ENCODE measurements around the gene TP73. TPM values are rescaled to one million over a fixed set of nuclear protein-coding genes. Genes with fewer than 3 reads are reported as not detected.

The TP73 gene
- total RNA-seq, 2 donors from 2014 or later, result 5.1 to 15.1 TPM

GRCh38 chr1:3657578-3658230 is 5.4 kb downstream of the TP73 start:
- no peak overlapping the region for H3K4me3 ChIP-seq
- TF ChIP-seq POLR2AphosphoS5 (IDR thresholded peaks at IDR 0.05) (no peak), POLR2A (IDR thresholded peaks at IDR 0.05) (no peak), CTCF (IDR thresholded peaks at IDR 0.05) (no peak)
- WGBS, result 82% methylated on average over 26 of the region's 26 CpGs
- no peaks in the 10 kb centered on the region for H3K27me3 ChIP-seq (replicated peaks; ENCODE audit: insufficient read depth)
- H3K27ac ChIP-seq, result no peak overlapping the region
- no peaks in the 10 kb centered on the region for H3K36me3 ChIP-seq
- intact Hi-C loops (cut with DNase I), result no loop called here
- no peak for DNase-seq (ENCODE audit: low spot score)
- H3K9me3 ChIP-seq, result no peaks in the 10 kb centered on the region
- H3K4me1 ChIP-seq (replicated peaks), result no peaks in the 10 kb centered on the region

DNA sequence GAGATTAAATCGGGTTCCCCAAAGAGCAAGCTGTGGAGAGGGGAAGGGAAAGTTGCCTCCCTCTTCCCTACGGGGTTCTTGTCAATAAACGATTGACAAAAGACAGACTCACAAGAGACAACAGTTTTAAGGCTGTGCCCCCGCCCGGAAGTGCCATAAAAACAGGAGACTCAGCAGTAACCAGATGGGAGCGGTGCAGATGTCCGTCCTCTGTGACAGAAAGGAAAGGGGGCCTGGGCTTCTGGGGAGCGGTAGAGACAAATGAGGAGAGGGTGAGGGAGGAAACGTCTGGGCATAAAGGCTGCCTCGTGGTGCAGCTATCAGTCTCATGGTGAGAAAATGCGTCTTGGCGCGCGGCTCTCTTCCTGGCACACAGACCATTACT is 5.9 kb downstream of the TP73 start:
- Histone ChIP-seq H3K27ac (no peak overlapping the region), H3K27me3 (replicated peaks; ENCODE audit: insufficient read depth) (no peaks in the 10 kb centered on the region), H3K4me1 (replicated peaks) (no peaks in the 10 kb centered on the region), H3K36me3 (no peaks in the 10 kb centered on the region), H3K9me3 (no peaks in the 10 kb centered on the region), H3K4me3 (no peak overlapping the region)
- TF ChIP-seq CTCF (IDR thresholded peaks at IDR 0.05), result no peak
- TF ChIP-seq POLR2A (IDR thresholded peaks at IDR 0.05), result no peak
- no peak for TF ChIP-seq POLR2AphosphoS5 (IDR thresholded peaks at IDR 0.05)
- intact Hi-C loops (cut with DNase I), result no loop called here
- no peak for DNase-seq (ENCODE audit: low spot score)
- WGBS, result 66% methylated on average over 14 of the region's 14 CpGs

GRCh38 chr1:3659093-3659492 is 6.8 kb downstream of the TP73 start:
- DNase-seq (ENCODE audit: low spot score), result no peak
- no peak overlapping the region for H3K27ac ChIP-seq
- no peaks in the 10 kb centered on the region for H3K27me3 ChIP-seq (replicated peaks; ENCODE audit: insufficient read depth)
- intact Hi-C loops (cut with DNase I), result no loop called here
- WGBS, result 79% methylated on average over 14 of the region's 15 CpGs
- no peaks in the 10 kb centered on the region for H3K36me3 ChIP-seq
- no peaks in the 10 kb centered on the region for H3K4me1 ChIP-seq (replicated peaks)
- H3K9me3 ChIP-seq, result no peaks in the 10 kb centered on the region
- no peak overlapping the region for H3K4me3 ChIP-seq
- no peak for TF ChIP-seq POLR2A (IDR thresholded peaks at IDR 0.05)
- TF ChIP-seq CTCF (IDR thresholded peaks at IDR 0.05), result no peak
- no peak for TF ChIP-seq POLR2AphosphoS5 (IDR thresholded peaks at IDR 0.05)

- WGBS, result 85% methylated on average over 2 of the region's 2 CpGs
- H3K9me3 ChIP-seq, result no peaks in the 10 kb centered on the region
- intact Hi-C loops (cut with DNase I), result no loop called here
- no peaks in the 10 kb centered on the region for H3K4me1 ChIP-seq (replicated peaks)
- H3K36me3 ChIP-seq, result no peaks in the 10 kb centered on the region
- no peak for DNase-seq (ENCODE audit: low spot score)
- H3K4me3 ChIP-seq, result no peak overlapping the region
- H3K27ac ChIP-seq, result no peak overlapping the region
- no peaks in the 10 kb centered on the region for H3K27me3 ChIP-seq (replicated peaks; ENCODE audit: insufficient read depth)
- TF ChIP-seq POLR2A (IDR thresholded peaks at IDR 0.05) (no peak), POLR2AphosphoS5 (IDR thresholded peaks at IDR 0.05) (no peak), CTCF (IDR thresholded peaks at IDR 0.05) (no peak)
Observed at GRCh38 chr1:3660704-3661103, 8.4 kb downstream of the TP73 start.

DNA sequence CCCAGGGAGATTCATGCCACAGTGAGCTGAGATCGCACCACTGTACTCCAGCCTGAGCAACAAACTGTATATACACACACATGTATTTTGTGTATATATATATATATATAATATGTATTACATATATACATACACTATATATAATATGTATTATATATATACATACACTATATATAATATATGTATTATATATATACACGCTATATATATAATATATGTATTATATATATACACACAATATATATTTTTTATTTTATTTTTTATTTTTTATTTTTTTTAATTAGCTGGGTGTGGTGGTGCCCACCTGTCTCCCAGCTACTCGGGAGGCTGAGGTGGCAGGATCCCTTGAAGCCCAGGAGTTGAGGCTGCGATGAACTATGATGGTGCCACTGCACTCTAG is 9.3 kb downstream of the TP73 start:
- TF ChIP-seq POLR2AphosphoS5 (IDR thresholded peaks at IDR 0.05) (no peak), CTCF (IDR thresholded peaks at IDR 0.05) (no peak), POLR2A (IDR thresholded peaks at IDR 0.05) (no peak)

More for the DNA sequence above, 9.3 kb downstream of the TP73 start:
- Histone ChIP-seq H3K36me3 (no peaks in the 10 kb centered on the region), H3K27me3 (replicated peaks; ENCODE audit: insufficient read depth) (no peaks in the 10 kb centered on the region), H3K27ac (no peak overlapping the region), H3K4me3 (no peak overlapping the region), H3K9me3 (no peaks in the 10 kb centered on the region), H3K4me1 (replicated peaks) (no peaks in the 10 kb centered on the region)
- no peak for DNase-seq (ENCODE audit: low spot score)
- WGBS, result 97% methylated on average over 4 of the region's 4 CpGs
- intact Hi-C loops (cut with DNase I), result no loop called here
